Measurements from ENCODE around the gene CRTC2.

Gene CRTC2

DNA sequence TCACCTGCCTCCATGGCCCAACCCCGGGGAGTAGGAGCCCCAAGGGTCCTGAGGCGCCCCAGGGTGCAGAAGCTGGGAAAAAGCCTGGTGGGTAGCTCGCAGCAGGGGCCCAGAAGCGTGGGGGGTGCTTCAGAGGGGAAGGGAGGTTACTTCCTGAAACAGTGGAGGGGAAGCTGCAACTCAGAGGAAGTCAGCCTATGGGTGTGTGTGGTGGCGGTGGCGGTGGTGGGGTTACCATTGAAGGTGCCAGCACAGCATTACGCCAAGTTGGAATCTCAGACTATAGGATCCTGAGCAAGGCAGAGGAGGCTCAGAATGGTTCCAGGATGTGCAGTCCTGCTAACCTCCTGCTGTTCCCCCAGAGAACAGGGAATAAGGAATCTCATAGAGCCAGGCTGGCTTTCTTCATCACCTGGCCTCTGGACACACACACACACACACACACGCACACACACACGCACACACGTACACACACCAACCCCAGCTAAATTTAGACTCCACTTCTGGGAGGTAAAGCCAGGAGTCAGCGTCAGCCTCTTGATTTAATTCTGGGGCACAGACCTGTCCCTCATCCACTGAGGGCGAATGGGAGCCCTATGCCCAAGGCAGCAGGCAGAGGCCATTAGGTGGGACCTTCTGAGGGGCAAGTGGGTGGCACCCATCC lies 13.1 kb downstream of the CRTC2 start:
- DNase-seq: peak; percentile 84

DNA sequence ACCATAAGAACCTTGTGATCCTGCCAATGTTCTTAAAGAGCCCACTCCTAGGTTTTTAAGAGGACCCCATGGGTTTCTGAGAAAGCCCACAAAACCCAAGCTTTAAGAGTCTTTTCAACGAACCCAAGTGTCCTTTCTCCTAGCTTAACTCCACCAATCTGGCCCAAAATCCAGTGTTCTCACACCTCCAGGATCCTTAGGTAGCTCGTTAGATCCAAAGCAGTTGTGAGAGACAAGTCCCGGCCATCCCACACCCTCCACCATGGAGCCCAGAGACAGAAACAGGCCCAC lies 13.6 kb downstream of the CRTC2 start:
- no peak for DNase-seq

DNA sequence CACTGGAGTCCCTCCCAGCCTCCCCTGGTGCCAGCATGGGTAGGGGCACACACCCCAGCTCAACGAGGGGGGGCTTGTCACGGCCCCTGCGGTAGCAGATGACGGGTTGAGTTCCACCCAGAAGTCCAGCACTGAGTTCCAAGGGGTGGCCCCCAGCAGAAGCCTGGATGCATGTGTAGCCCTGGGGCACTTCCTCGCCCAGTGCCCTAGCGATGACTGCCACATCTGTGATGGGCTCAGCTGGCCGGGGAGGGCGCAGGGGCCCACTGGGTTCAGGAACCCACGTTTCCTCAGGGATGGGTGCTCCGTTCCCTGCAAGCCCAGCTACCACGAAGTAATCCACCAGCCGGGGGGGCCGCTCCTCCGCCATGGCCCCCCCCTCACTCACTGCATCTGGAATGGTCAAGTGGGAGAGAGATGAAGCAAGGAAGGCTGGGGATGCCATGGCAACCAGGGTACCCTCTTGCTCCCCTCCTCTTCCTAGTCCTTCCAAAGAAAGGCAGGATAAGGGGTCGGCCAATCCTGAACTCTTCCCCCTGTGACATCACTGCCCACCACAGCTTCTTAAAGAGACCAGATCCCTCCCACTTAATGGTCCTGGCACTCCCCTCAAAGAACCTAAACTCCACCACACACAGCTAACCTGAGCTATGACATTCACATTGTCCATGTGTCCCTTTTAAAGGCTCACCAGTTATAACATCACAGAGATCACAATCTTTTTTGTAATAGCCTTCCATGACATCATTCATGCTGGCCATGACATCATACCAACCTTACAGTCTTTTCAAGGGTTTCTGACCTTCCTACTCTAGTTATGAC lies 14.2 kb downstream of the CRTC2 start:
- no peak for DNase-seq

DNA sequence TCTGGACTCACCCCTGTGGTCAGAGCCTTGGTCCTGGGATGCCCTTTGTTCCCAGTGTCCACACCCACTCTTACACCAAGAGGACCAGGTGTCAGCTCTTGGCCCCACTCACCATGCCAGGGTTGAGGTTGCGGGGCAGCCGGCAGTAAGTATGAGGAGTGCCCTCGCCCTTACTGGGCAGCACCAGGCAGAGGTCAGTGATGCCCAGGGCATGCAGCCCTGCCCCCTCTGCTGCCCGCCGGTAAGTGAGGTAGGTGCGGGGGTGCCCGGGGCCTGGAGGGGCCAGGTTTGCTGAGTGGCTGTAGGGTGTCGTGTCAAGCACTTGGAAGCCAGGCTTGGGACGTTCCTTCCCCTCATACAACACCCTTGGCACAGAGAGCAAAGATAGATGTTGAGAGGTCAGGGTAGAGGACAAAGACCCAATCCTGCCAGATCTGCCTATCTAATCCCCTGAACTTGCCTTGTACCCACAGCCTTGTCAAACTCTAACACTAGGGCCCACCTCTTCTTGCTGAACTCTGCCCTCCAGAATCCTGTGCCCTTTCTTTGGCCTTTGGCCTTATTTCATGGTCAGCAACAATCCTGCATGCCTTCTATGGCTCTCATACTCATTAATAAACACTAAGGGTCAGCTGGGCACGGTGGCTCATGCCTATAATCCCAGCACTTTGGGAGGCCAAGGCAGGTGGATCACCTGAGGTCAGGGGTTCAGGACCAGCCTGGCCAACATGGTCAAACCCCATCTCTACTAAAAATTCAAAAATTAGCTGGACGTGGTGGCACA lies 15.5 kb downstream of the CRTC2 start:
- no peak for DNase-seq

DNA sequence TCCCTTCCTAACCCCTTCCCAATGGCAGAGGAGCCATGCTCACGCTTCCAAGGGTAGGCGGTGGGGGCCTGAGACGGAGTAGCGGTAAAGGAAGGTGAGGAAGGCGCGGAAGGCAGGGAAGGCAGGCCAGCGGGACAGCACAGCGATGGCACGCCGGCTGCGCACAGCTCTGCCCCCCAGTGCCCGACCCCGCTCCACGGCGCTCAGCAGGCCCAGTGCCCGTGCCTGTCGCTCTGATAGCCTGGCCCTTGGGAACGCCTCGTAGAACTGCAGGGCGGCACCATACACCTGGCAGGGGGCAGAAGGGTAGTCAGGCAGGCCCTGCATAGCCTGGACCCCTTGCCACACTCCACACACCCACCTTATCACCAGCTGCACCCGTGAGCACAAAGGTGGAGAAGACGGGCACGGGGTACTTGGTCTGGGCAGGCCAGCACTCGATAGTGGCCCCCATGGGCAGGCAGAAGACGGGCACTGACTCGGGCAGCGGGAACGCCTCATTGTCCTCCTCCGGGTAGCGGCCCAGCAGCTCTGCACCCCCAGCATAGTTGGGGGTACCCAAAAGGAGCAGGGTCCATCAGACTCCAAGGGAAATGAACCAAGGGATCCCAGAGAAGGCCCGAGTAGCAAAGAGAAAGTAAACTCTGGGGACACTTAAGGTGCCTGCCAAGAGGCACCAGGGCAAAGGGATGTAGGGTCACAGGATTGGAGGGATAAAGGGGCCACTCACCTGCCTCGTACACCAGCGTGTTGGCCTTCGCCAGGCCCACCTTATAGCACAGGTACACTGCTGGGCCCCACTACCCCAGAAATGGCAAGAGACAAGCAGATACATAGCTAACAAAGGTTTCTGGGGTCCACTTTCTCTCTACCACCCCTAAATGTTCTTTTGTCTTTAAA lies 16.3 kb downstream of the CRTC2 start:
- no peak for DNase-seq

DNA sequence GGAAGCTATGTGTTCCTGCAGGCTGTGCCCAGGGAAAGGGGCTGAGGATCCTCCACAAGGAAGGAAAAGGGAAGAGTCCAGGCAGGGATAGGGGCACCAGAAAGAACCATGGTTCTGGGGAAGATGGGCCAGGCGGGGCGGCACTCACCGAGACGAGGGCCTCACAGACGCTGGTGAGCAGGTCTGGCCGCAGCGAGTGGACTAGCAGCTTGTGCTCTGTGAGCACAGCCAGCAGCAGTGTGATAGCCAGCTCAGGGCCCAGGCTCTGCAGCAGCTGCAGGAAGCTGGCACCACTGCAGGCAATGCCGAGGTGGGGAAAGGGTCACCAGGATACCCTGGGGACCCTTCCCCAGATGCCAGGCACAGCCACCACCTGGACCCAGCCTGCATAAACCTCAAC lies 17.7 kb downstream of the CRTC2 start:
- no peak for DNase-seq

DNA sequence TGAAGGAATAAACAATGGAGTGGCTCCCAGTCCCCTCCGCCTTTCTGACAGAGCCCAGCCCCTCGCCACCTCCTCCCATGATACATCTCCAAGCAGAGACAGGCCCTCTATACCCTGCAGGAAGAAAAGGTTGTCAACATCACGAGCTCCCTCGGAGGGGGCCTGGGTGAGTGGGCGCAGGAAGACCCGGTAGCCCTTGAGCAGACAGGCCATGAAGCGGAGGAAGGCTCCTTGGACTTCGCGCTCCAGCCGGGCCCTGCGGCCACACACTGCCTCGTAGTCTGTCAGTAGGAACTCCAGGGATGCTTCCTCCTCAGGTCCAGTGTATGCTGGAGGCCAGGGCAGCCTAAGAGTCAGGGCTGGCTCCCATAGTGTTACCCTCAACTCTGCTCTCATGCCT lies 18.9 kb downstream of the CRTC2 start:
- no peak for DNase-seq

DNA sequence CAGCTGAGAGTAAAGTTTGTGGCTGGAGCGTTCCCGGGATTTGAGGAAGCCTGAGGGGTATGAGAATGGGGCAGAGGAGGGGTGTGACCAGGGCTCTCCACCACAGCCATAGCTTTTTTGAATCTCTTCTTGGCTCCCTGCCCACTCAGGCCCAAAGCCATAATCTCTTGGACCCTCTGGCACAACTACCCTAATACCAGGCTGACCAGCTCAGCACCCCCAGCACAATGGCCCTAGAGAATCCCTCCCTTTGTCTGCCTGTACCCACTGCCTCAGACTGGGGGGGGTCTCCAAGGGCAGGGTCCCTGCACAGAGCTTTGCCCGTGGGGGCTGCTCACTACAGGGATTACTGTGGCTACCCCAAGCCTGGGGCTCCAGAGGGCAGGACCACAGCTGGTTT lies 19.4 kb downstream of the CRTC2 start:
- no peak for DNase-seq

DNA sequence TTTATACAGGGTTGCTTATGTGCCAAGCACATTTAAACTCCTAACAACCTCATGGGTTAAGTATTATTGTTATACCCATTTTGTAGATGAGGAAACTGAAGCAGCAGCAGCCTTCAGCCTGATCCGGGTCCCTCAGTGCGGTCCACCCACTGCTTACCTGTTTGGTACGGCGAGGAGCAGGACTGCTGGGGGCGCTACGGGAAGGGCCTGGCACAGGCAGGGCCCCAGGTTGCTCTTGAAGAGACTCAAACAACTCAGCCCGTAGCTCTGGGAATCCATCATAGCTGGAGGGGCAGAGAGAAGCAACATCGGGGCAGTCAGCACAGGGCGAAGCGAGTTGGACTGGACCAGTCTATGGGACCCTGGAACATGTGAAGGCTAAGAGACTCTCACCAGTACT lies 21.1 kb downstream of the CRTC2 start:
- DNase-seq: no peak

DNA sequence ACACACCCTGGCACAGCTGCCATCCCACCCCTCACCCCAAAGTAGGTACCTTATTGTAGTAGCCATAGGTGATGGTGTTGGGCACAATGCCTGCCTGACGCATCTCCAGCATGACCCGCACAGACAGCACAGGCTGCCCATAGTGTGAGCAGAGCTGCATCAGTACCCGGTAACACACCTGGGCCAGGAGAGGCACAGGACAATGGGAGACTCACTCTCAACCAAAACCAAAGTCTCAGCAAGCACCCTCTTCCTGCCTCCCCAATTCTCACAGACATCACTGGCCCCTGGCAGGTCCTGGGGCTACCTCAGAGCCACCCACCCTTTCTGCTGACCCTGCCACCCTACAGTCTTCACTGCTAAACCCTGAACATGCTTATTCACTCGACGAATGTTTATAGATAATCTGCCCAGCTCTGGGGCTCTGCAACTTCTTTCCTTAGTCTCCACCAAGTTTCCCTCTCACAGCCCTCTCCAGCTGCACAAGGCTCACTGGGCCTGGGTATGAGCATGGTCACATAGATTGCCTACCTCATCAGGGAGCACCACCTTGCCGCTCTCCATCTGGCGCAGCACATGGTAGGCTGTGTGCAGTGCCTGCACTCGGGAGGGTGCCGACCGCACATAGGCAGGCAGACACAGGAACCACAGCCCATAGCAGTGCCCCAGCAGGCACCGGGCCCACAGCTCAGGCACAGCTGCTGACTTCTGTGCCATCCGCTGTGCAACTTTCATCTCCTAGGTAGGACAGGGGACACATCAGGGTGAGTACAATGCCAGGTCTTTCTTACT lies 22.2 kb downstream of the CRTC2 start:
- no peak for DNase-seq

DNA sequence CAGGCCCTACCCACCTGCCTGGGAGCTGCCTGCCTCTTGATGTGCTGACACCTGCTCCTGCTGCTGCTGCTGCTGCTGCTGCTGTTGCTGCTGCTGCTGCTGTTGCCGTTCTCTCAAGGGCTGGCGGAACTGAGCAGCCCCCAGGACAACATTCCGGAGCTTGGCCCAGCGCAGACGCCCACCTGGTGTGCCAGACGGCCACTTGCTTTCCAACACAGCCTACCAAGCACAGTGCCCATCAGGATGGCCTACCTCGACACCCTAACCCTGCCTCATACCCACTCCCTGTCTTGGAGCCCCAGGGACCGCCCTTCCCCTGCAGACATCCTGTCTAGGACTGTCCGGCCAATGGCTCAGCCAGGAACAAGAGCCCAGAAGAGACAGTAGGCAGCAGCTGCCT lies 23.7 kb downstream of the CRTC2 start:
- DNase-seq: no peak

DNA sequence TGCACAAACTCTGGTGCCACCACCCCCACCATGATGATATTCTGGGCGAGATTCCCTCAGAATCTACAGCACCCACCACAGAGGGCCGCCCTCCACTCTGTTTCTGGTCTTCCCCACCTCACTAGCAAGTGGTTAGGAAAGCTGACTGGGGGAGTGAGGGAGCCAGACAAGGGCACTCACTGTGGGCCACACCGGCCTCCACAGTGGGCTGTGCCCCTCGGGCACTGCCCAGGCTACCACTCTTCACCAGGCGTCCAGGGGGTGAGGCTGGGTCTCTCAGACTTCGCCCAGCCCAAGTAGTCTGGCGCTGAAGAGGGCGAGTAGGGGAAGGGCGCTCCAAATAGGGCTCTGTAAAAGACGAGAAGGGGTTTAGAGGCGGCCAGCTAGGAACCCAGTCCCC lies 24.5 kb downstream of the CRTC2 start:
- DNase-seq: no peak

DNA sequence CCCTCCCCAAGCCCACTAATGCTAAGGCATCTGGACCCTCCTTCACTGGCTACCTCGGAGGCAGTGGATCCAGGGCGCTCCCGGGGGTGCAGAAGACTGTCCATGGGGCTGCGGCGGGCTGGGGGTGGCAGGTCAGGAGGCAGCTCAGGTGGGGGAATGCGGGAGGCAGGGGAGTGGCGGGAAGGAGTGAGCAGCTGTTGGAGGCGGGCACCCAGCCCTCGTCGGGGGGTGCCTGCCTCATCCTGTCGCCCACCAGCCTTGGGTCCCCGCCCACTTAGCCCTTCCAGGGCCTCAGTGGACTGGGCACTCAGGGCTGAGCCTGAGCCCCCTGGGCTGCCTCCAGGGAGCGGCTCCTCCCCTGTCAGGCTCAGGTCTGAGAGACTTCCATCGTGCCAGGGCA lies 25.0 kb downstream of the CRTC2 start:
- DNase-seq: no peak

DNA sequence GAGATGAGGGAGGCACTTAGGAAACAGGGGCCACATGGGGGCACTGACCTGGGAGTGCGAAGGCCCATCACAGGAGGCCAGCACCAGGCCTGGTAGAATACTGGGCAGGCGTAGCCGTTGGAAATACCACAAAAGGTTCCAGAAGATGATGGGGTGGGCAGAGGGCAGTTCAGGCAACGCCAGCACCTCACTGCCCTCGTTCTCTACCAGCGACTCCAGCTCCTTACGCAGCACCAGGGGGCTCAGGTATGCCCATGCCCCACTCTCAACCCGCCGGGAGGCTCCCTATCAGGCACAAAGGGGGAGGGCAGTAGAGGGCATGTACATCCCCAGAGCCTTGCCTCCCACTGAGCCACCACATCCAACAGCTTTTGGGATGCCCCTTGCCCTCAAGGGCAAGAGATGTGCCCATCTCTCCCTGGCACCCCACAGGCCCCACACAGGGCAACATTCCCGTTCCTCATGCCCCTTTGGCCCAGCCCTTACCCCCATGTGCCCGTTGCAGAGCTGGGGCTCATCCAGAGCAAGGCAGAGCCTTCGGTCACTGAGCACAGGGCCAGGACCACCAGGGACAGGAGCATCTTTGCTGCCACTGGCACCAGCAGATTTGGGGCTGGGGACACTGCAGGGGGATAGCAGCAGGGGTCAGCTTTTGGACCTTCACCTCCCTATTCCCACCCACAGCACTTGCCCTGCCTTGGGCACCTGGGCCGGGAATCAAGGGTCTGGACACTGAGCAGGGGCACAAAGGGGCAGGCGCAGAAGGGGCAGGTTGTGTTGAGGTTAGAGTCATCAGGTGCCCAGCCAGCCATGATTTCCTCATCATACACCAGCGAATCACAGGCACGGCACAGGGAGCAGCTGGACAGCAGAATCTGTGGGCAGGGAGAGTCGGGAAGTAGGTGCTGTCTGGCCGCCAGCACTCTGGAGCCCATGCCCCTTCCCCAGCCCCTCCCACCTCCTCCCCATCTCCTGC lies 26.0 kb downstream of the CRTC2 start:
- DNase-seq: no peak

DNA sequence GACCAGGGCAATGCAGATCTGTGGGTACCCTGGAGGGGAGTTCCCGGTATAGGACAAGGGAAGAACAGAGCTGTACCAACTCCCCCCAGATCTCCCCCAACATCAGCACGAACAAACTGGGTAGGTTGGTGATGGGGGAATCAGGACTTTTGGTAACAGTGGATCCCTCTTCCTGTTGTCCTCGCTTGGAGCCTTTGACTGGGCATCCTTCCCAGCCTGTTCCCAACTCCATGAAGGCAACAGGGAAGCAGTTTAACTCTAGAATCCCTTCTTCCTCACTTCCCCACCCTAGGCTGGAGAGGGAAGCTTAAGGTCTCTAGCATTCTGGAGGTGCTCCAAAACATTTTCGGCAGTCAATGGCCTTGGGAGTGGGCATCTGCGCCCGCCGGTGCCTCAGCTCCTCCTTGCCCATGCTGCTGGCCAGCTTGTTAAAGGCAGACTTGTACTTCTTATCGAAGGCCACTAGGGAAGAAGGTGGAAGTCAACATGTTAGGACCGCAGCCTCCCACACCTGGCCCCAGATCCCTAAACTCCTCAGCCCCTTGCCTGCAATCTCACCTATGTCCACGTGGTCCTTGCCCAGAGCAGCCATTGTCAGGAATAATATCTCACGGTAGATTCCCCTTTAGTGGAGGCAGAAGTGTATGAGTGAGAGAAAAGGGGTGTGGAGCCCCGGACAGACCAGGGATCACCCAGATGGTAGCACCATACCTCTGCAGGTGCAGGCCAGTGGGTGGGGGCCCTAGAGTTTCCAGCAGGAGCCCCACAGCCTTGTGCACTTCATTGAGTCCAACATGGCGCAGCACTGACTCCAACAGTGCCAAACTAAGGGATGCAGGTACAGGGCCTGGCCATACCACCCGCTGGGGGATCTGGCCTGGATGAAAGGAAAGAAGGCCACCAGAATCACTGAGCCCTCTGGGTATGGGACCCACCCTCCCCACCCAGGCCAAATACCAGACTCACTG lies 28.1 kb downstream of the CRTC2 start:
- DNase-seq: no peak

DNA sequence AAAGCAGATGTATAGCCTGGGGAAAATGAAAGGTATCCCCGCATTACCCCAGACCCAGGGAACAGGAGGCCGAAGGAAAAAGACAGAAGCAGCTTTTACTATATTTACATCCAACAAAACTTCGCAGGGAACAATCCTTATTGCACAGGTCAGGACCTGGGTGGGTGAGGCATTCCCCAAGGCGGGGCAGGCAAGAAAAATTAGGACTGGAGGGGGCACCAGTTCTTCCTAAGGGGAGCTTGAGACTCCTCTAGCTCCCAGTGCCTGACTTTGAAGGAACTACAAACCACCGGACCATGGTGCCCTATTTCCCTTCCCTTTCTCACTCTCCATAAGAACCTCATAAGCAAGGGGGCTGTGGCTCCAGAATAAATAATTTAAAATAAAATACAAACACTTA lies 29.0 kb downstream of the CRTC2 start:
- no peak for DNase-seq

DNA sequence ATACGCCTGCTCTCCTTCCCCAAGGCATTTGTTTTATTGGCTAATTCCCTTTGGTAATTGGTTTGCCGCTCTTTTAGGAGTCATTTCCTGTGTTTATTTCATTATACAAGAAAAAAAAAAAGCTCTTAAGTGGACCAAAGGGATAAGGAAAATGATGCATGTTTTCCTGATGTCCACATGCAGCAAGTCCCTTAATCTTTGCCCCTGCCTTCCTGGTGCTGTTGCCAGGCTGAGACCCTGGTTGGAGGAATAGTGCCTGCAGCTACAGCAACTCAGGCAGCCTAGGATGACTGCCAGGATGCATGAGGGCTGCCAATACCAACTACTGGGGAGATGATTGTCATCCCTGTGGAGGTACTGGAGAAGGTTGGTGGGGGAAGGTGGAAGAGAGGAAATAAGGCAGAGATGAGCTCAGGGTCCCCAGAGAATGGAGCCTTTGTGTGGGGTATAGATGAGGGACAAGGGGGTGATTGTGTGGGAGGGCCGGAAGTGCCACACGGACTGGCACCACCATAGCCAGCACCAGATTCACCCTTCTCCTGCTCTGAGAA lies 29.5 kb downstream of the CRTC2 start:
- no peak for DNase-seq

DNA sequence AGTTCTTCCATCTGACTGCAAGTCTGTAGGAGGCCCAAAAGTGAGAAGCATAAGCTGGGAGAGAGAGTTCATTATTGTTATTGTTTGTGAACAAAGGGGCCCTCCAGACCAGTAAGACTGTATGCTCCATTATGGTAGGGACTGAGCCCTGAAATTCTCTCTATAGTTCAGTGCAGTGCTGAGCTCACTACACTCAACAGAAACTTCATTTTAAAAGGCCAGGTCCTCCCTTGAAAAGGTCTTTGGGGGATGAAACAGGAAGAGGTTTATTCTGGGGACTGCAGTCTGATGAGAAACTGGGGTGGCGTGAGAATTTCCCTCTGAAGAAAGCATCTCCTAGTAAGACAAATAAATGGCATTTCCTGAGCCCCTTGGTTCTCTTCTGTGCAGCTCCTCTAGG lies 30.2 kb downstream of the CRTC2 start:
- DNase-seq: no peak

DNA sequence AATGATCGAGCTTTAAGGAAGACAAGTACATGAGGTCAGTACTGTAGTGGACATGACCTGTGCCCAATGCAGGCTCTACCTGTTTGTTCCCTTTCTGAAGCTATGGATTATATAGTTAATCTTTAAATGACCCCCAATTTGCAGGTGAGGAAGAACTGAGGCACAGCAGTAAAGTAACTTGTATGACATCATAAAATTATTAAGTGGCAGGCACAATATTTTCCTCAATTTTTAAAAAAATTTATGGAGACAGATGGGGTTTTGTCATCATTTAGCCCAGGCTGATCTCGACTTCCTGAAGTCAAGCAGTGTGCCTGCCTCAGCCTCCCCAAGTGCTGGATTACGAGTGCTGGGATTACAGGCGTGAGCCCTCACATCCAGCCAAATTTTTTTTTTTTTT lies 32.0 kb downstream of the CRTC2 start:
- no peak for DNase-seq

Measured in activated CD4-positive, alpha-beta T cell treated with anti-CD3 and anti-CD28 coated beads, Interleukin-2, Interleukin-6, amounts not matched to agents 100 ng/mL and 50 ng/mL, durations not matched to agents 16 hours and 8 hours (primary cell).